SH-SY5Y (cell line): ENCODE results near the gene NOX5.

Experiments
- GATA2 ChIP-seq: IDR thresholded peaks from 2 replicates; pipeline ENCODE4 v1.6.1; 2011; ENCODE audit warnings: mild to moderate bottlenecking, low read depth, low read length
- GATA3 ChIP-seq: IDR thresholded peaks from 2 replicates; pipeline ENCODE4 v1.6.1; 2011; ENCODE audit warnings: low read depth, mild to moderate bottlenecking, low read length, moderate library complexity

- TF ChIP-seq GATA3, result no peak
- no peak for TF ChIP-seq GATA2
These were observed 89.7 kb downstream of the NOX5 start for GRCh38 chr15:69104050-69104750.
